ENCODE data around the gene PROK1. TPM values are rescaled to one million over a fixed set of nuclear protein-coding genes. Genes with fewer than 3 reads are reported as not detected.

PROK1 gene
- total and polyA plus RNA-seq, 2 experiments from 2014 or later: not detected

DNA sequence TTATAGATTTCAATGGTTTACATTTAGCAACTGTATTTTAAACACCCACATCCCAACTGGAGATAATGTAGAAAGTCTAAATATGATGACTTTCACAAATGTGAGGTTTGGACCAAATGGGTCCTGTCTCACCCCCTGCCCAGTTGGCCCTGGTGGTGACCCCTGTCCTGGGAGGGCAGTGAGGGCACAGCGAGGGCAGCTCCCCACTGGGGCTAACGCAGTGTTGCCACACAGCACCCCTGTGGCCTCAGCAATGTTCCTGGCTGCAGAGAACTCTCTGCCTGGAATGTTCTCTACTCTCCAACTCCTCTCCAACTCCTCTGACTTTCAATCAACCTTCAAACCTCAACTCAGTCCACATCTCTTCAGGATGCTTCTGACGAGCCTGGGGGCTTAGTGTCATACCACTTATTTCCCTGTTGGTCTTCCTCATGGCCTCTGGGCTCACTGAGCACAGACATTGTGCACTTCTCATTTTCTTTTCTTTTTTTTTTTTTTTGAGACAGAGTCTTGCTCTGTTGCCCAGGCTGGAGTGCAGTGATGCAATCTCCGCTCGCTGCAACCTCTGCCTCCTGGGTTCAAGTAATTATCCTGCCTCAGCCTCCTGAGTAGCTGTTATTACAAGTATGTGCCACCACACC lies 42.2 kb downstream of the PROK1 start:
- ATAC-seq (no peak), DNase-seq (ENCODE audit: low spot score) (no peak)
- Histone ChIP-seq H3F3A (replicated peaks; ENCODE audit: low read depth) (no peaks in the 10 kb centered on the region), H3K27ac (ENCODE audit: low read depth) (no peak overlapping the region), H4K20me1 (replicated peaks; ENCODE audit: insufficient read depth) (no peaks in the 10 kb centered on the region), H3K4me3 (no peak overlapping the region), H3K4me1 (ENCODE audit: insufficient read depth) (peaks cover 10% of the 10 kb centered on the region; the same call in 1 of the 2 replicates), H2AFZ (no peak overlapping the region), H3K4me2 (no peak overlapping the region), H3K36me3 (ENCODE audit: insufficient read depth) (no peaks in the 10 kb centered on the region), H3K79me2 (replicated peaks; ENCODE audit: insufficient read depth) (no peaks in the 10 kb centered on the region), H3K9me2 (ENCODE audit: insufficient read depth) (no peaks in the 10 kb centered on the region), H3K27me3 (ENCODE audit: insufficient read depth) (no peaks in the 10 kb centered on the region)
- TF ChIP-seq CTCF (conservative IDR thresholded peaks at IDR 0.05; ENCODE audit: low read depth in 2 of 2) (no peak), ZNF114 (CRISPR knock-in tag; IDR thresholded peaks at IDR 0.05) (no peak), ZNF331 (CRISPR knock-in tag; IDR thresholded peaks at IDR 0.05; ENCODE audit: low read depth) (no peak), EZH2phosphoT487 (IDR thresholded peaks at IDR 0.05; ENCODE audit: unreplicated experiment) (no peak), STAT1 (IDR thresholded peaks at IDR 0.05; ENCODE audit: unreplicated experiment) (no peak), POLR2AphosphoS5 (IDR thresholded peaks at IDR 0.05; ENCODE audit: low read depth) (no peak), NANOG (IDR thresholded peaks at IDR 0.05; ENCODE audit: borderline replicate concordance) (no peak), ZNF462 (CRISPR knock-in tag; IDR thresholded peaks at IDR 0.05) (no peak), JUNB (IDR thresholded peaks at IDR 0.05; ENCODE audit: unreplicated experiment) (no peak), EZH2 (IDR thresholded peaks at IDR 0.05; ENCODE audit: low read depth, unreplicated experiment) (no peak), CREB1 (CRISPR knock-in tag; IDR thresholded peaks at IDR 0.05; ENCODE audit: low read depth) (no peak)
- TF ChIP-seq, protein P1, sequence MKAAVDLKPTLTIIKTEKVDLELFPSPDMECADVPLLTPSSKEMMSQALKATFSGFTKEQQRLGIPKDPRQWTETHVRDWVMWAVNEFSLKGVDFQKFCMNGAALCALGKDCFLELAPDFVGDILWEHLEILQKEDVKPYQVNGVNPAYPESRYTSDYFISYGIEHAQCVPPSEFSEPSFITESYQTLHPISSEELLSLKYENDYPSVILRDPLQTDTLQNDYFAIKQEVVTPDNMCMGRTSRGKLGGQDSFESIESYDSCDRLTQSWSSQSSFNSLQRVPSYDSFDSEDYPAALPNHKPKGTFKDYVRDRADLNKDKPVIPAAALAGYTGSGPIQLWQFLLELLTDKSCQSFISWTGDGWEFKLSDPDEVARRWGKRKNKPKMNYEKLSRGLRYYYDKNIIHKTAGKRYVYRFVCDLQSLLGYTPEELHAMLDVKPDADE (IDR thresholded peaks at IDR 0.05): no peak
- TF ChIP-seq, protein P2, sequence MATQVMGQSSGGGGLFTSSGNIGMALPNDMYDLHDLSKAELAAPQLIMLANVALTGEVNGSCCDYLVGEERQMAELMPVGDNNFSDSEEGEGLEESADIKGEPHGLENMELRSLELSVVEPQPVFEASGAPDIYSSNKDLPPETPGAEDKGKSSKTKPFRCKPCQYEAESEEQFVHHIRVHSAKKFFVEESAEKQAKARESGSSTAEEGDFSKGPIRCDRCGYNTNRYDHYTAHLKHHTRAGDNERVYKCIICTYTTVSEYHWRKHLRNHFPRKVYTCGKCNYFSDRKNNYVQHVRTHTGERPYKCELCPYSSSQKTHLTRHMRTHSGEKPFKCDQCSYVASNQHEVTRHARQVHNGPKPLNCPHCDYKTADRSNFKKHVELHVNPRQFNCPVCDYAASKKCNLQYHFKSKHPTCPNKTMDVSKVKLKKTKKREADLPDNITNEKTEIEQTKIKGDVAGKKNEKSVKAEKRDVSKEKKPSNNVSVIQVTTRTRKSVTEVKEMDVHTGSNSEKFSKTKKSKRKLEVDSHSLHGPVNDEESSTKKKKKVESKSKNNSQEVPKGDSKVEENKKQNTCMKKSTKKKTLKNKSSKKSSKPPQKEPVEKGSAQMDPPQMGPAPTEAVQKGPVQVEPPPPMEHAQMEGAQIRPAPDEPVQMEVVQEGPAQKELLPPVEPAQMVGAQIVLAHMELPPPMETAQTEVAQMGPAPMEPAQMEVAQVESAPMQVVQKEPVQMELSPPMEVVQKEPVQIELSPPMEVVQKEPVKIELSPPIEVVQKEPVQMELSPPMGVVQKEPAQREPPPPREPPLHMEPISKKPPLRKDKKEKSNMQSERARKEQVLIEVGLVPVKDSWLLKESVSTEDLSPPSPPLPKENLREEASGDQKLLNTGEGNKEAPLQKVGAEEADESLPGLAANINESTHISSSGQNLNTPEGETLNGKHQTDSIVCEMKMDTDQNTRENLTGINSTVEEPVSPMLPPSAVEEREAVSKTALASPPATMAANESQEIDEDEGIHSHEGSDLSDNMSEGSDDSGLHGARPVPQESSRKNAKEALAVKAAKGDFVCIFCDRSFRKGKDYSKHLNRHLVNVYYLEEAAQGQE (IDR thresholded peaks at IDR 0.05; ENCODE audit: unreplicated experiment): no peak
- H3K27ac Mint-ChIP-seq: no peak overlapping the region
- peaks cover 20% of the 10 kb centered on the region for H3K4me1 Mint-ChIP-seq
- H3K36me3 Mint-ChIP-seq (ENCODE audit: low read depth): no peaks in the 10 kb centered on the region
- H3K27me3 Mint-ChIP-seq (ENCODE audit: insufficient read depth, low read depth, poor library complexity): peaks cover 14% of the 10 kb centered on the region
- H3K9me3 Mint-ChIP-seq: no peaks in the 10 kb centered on the region
- H3K4me3 Mint-ChIP-seq: no peak overlapping the region; the same call in 2 of the 3 replicates
